Thyroid gland (tissue), 4 donors: ENCODE measurements around the gene NPW.

Experiments used
- CTCF ChIP-seq, 6 experiments: fragments of 200-600 bp in 3 of 6; fragments of 450-650 bp in 3 of 6; sonication (generic) in 3 of 6; IDR thresholded peaks; one replicate each; pipeline ENCODE4 v1.5.1; 2016 to 2019; ENCODE audit warnings: antibody characterized with exemption in 6 of 6, mild to moderate bottlenecking in 2 of 6, inconsistent platforms in 1 of 6, moderate library complexity in 1 of 6
- POLR2A ChIP-seq, 2 donors: fragments of 450-650 bp; IDR thresholded peaks; one replicate each; pipeline ENCODE4 v1.6.1; 2017; ENCODE audit warnings: antibody characterized with exemption in 2 of 2, mild to moderate bottlenecking in 2 of 2, moderate library complexity in 1 of 2

- TF ChIP-seq CTCF (IDR thresholded peaks at IDR 0.05) (no peak), POLR2A (IDR thresholded peaks at IDR 0.05) (no peak)
Observed at GRCh38 chr16:2039274-2040031, 19.9 kb downstream of the NPW start.
